GM21360 (cell line): Measurements from ENCODE around the gene CD1D.
A peak's percentile ranks its signal among the peaks of the same experiment; 100 is the strongest.

Experiments used
- ATAC-seq: cut with Tn5 transposase; IDR thresholded peaks from one replicate; pipeline ENCODE4 v1.9.1; 2021; ENCODE audit warnings: mild to moderate bottlenecking, moderate library complexity; ENCODE audit not compliant: unreplicated experiment

CD1D gene

GRCh38 chr1:158180741-158181576 is at the start of gene CD1D:
TSS of gene CD1D (plus strand) at chr1:158180895. CDS start at chr1:158181102, 207 bp downstream.
- no peak for ATAC-seq

- no peak for ATAC-seq
Measured at GRCh38 chr1:158131217-158131616, 49.5 kb upstream of the CD1D start.

GRCh38 chr1:158140764-158141192 is 39.9 kb upstream of the CD1D start:
- no peak for ATAC-seq

- no peak for ATAC-seq
Measured at GRCh38 chr1:158145173-158145719, 35.4 kb upstream of the CD1D start.

- no peak for ATAC-seq
Measured at GRCh38 chr1:158146165-158146564, 34.5 kb upstream of the CD1D start.

GRCh38 chr1:158146739-158147138 is 34.0 kb upstream of the CD1D start:
- no peak for ATAC-seq

- no peak for ATAC-seq
Measured at GRCh38 chr1:158147401-158147800, 33.3 kb upstream of the CD1D start.

GRCh38 chr1:158147869-158148268 is 32.8 kb upstream of the CD1D start:
- no peak for ATAC-seq

- no peak for ATAC-seq
Measured at GRCh38 chr1:158148468-158148867, 32.2 kb upstream of the CD1D start.

GRCh38 chr1:158149175-158149574 is 31.5 kb upstream of the CD1D start:
- no peak for ATAC-seq

- ATAC-seq: no peak
Measured at GRCh38 chr1:158149577-158150269, 31.0 kb upstream of the CD1D start.

GRCh38 chr1:158150523-158150922 is 30.2 kb upstream of the CD1D start:
- no peak for ATAC-seq

- no peak for ATAC-seq
Measured at GRCh38 chr1:158153179-158153578, 27.5 kb upstream of the CD1D start.

GRCh38 chr1:158153746-158154444 is 26.8 kb upstream of the CD1D start:
- no peak for ATAC-seq

GRCh38 chr1:158154501-158154900 is 26.2 kb upstream of the CD1D start:
- no peak for ATAC-seq

- ATAC-seq: no peak
Measured at GRCh38 chr1:158155673-158156072, 25.0 kb upstream of the CD1D start.

- no peak for ATAC-seq
Measured at GRCh38 chr1:158159597-158159996, 21.1 kb upstream of the CD1D start.

- ATAC-seq: no peak
Measured at GRCh38 chr1:158161446-158161845, 19.2 kb upstream of the CD1D start.

- peak; percentile 98 for ATAC-seq
Measured at GRCh38 chr1:158163000-158163947, 17.4 kb upstream of the CD1D start.

- no peak for ATAC-seq
Measured at GRCh38 chr1:158169105-158169504, 11.6 kb upstream of the CD1D start.
